Measurements from ENCODE around the gene TRAF6. TPM values are rescaled to one million over a fixed set of nuclear protein-coding genes. Genes with fewer than 3 reads are reported as not detected.

Gene TRAF6
- total RNA-seq, 1 donor from 2014 or later = 15.9 TPM

DNA sequence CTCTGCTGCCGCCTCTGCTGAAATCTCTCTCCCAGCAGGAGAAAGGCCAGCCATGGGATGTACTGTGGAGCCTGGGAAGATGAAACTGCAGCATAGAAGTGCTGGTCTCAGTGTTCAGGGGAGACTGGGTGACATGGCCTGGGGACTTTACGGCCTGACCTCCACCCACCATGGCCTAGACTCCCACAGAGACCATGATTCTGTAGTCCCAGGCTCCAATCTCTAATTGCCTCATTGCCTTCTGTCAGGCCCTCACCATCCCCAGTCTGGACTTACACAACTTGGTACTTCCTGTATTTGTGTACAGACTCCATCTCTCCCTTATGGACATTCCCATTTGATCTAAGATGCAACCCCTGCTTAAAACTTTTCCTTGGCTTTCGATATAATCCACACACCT, 43.1 kb downstream of the TRAF6 start:
- no peaks in the 10 kb centered on the region for H3K36me3 ChIP-seq (ENCODE audit: control insufficient read depth, insufficient read depth, low read length)
- no peak for DNase-seq (ENCODE audit: low read depth)
- no peak overlapping the region for H3K4me3 ChIP-seq (ENCODE audit: low read depth, low read length)
- H3K27me3 ChIP-seq (ENCODE audit: control insufficient read depth, insufficient read depth, low read length) = no peaks in the 10 kb centered on the region
- TF ChIP-seq, protein P1, sequence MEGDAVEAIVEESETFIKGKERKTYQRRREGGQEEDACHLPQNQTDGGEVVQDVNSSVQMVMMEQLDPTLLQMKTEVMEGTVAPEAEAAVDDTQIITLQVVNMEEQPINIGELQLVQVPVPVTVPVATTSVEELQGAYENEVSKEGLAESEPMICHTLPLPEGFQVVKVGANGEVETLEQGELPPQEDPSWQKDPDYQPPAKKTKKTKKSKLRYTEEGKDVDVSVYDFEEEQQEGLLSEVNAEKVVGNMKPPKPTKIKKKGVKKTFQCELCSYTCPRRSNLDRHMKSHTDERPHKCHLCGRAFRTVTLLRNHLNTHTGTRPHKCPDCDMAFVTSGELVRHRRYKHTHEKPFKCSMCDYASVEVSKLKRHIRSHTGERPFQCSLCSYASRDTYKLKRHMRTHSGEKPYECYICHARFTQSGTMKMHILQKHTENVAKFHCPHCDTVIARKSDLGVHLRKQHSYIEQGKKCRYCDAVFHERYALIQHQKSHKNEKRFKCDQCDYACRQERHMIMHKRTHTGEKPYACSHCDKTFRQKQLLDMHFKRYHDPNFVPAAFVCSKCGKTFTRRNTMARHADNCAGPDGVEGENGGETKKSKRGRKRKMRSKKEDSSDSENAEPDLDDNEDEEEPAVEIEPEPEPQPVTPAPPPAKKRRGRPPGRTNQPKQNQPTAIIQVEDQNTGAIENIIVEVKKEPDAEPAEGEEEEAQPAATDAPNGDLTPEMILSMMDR (IDR thresholded peaks at IDR 0.05; ENCODE audit: insufficient read depth, low read length, poor library complexity, severe bottlenecking) = no peak

DNA sequence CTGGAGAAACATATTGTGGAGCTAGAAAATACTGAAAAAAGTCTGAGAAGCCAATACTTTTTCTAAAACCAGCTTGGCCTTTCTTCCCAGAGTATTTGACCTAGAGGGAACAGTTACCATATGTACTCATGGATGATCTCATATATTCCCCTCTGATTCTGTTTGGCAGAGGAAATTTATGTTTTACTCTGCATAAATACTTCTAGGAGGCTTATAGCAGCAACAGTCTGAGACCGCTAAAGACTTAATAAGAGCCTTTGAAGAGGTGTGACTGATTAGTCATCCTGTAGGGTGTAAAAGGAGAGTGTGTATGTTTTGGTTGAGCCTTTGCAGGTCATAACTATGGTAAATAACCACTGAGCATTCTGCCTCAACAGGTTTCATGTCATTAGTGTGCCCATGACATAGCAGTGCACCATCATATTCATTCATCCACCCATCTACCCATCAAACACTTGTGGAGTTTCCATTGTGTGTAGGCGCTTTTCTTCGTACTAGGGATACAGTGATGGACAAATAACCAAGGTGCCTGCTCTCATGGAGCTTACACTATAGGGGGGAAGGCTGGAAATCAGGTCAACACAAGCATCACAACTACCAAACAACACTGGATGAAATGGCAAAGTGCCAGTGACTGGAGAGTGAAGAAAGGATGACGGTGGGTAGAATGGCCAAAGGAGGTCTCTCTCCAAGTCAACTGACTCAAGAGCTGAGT, 44.5 kb downstream of the TRAF6 start:
- H3K36me3 ChIP-seq (ENCODE audit: control insufficient read depth, insufficient read depth, low read length) = no peaks in the 10 kb centered on the region
- DNase-seq (ENCODE audit: low read depth) = no peak
- H3K27me3 ChIP-seq (ENCODE audit: control insufficient read depth, insufficient read depth, low read length) = no peaks in the 10 kb centered on the region
- TF ChIP-seq, protein P1 (IDR thresholded peaks at IDR 0.05; ENCODE audit: insufficient read depth, low read length, poor library complexity, severe bottlenecking) = no peak
- H3K4me3 ChIP-seq (ENCODE audit: low read depth, low read length) = no peak overlapping the region

DNA sequence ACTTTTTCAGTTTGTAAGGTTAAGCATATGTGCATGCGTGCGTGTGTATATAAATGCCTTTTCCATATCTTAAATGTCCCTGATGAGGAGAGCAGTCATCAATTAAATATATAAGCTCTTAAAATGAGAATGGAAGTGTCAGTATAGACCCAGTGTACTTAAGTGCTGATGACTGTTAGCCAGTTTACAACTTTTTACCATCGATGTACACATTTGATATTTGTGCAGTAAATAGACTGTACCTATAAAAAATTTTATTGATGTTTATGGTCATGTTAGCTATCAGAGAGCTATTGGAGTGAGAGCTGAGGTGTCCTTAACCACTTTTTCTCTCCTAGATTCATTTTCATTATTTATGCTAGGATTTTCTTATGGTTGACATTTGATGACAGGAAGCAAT, 45.4 kb downstream of the TRAF6 start:
- no peaks in the 10 kb centered on the region for H3K36me3 ChIP-seq (ENCODE audit: control insufficient read depth, insufficient read depth, low read length)
- no peaks in the 10 kb centered on the region for H3K27me3 ChIP-seq (ENCODE audit: control insufficient read depth, insufficient read depth, low read length)
- DNase-seq (ENCODE audit: low read depth) = no peak
- TF ChIP-seq, protein P1 (IDR thresholded peaks at IDR 0.05; ENCODE audit: insufficient read depth, low read length, poor library complexity, severe bottlenecking) = no peak
- H3K4me3 ChIP-seq (ENCODE audit: low read depth, low read length) = no peak overlapping the region

DNA sequence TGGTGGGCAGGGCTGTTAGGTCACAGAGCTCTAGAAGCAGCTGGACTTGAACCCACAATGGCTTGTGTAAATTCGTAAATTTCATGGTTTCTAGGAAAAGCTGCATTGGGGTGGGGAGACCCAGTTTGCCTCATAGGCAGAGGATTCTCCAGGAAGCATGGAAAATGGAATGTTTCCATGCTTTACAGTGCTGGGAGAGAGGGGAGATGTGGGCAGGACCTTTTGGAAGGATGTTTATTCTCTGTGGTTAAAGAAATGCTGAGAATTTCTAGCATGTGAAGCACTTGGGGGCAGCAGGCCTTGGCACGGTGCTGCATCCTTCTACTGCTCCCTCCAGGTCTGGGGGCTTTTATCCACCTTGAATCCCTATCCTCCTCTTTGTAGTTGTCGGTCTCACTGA, 46.3 kb downstream of the TRAF6 start:
- H3K4me3 ChIP-seq (ENCODE audit: low read depth, low read length) = no peak overlapping the region
- TF ChIP-seq, protein P1 (IDR thresholded peaks at IDR 0.05; ENCODE audit: insufficient read depth, low read length, poor library complexity, severe bottlenecking) = no peak
- DNase-seq (ENCODE audit: low read depth) = no peak
- no peaks in the 10 kb centered on the region for H3K36me3 ChIP-seq (ENCODE audit: control insufficient read depth, insufficient read depth, low read length)
- H3K27me3 ChIP-seq (ENCODE audit: control insufficient read depth, insufficient read depth, low read length) = no peaks in the 10 kb centered on the region

DNA sequence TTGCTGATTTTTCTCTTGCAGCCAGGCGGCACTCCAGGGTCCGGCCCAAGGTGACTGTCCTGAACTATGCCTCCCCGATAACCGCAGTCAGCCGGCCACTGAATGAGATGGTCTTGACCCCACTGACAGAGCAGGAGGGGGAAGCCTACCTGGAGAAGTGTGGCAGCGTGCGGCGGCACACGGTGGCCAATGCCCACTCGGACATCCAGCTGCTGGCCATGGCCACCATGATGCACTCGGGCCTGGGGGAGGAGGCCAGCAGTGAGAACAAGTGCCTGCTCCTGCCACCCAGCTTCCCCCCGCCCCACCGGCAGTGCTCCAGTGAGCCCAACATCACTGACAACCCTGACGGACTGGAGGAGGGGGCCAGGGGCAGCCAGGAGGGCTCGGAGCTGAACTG, 47.8 kb downstream of the TRAF6 start:
- no peak overlapping the region for H3K4me3 ChIP-seq (ENCODE audit: low read depth, low read length)
- peaks cover 2% of the 10 kb centered on the region for H3K36me3 ChIP-seq (ENCODE audit: control insufficient read depth, insufficient read depth, low read length)
- H3K27me3 ChIP-seq (ENCODE audit: control insufficient read depth, insufficient read depth, low read length) = no peaks in the 10 kb centered on the region
- no peak for DNase-seq (ENCODE audit: low read depth)
- TF ChIP-seq, protein P1 (IDR thresholded peaks at IDR 0.05; ENCODE audit: insufficient read depth, low read length, poor library complexity, severe bottlenecking) = no peak

DNA sequence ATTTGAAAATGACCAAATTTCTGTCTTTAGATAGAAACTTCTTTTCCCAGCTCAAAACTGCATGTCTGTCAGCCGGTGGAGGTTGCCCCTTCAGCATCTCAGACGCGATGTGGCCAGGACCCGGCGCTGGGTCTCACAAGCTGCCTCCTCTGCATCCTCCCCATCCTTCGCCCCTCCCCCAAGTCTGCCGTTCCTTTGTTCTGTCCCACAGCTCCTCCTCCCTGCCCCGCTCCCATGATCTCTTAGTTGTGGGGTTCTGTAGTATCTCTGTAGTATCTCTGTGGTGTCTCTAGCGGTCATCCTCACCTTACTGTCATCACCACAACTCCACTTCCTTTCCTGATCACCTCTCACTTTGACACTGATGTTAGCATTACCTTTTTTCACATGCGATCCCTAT, 49.9 kb downstream of the TRAF6 start:
- TF ChIP-seq, protein P1 (IDR thresholded peaks at IDR 0.05; ENCODE audit: insufficient read depth, low read length, poor library complexity, severe bottlenecking) = no peak
- Histone ChIP-seq H3K27me3 (ENCODE audit: control insufficient read depth, insufficient read depth, low read length) (no peaks in the 10 kb centered on the region), H3K4me3 (ENCODE audit: low read depth, low read length) (no peak overlapping the region), H3K36me3 (ENCODE audit: control insufficient read depth, insufficient read depth, low read length) (peaks cover 2% of the 10 kb centered on the region)
- no peak for DNase-seq (ENCODE audit: low read depth)

Data from kidney epithelial cell (primary cell).